Thymus (tissue), 11 donors: ENCODE measurements around the gene CD27. TPM values are rescaled to one million over a fixed set of nuclear protein-coding genes. Genes with fewer than 3 reads are reported as not detected.

Experiments
- DNase-seq, 9 donors: peaks; one replicate each; pipeline ENCODE4 v3.0.0-alpha.2; 2013; ENCODE audit warnings: low spot score in 9 of 9, low read depth in 6 of 9, missing footprints in 1 of 9
- H3K27ac ChIP-seq, 2 donors: one replicate each; pipeline ENCODE4 v1.5.1; 2013; ENCODE audit warnings: control low read depth in 1 of 2, low read depth in 1 of 2, low read length in 1 of 2, mild to moderate bottlenecking in 1 of 2, moderate library complexity in 1 of 2
- H3K27me3 ChIP-seq, 2 donors: one replicate each; pipeline ENCODE4 v1.5.1; 2013; ENCODE audit warnings: low read length in 1 of 2; ENCODE audit not compliant: control insufficient read depth in 2 of 2, insufficient read depth in 1 of 2
- H3K36me3 ChIP-seq, 2 donors: one replicate each; pipeline ENCODE4 v1.5.1; 2013; ENCODE audit warnings: low read length in 1 of 2, mild to moderate bottlenecking in 1 of 2, moderate library complexity in 1 of 2; ENCODE audit not compliant: control insufficient read depth in 2 of 2, insufficient read depth in 2 of 2
- H3K4me1 ChIP-seq, 2 donors: one replicate each; pipeline ENCODE4 v1.5.1; 2013; ENCODE audit warnings: low read length in 2 of 2; ENCODE audit not compliant: control insufficient read depth in 2 of 2, insufficient read depth in 2 of 2
- H3K4me3 ChIP-seq, 2 donors: one replicate each; pipeline ENCODE4 v1.5.1; 2013; ENCODE audit warnings: low read length in 2 of 2, control low read depth in 1 of 2, mild to moderate bottlenecking in 1 of 2
- H3K9me3 ChIP-seq, 2 donors: one replicate each; pipeline ENCODE4 v1.5.1; 2013; ENCODE audit warnings: low read length in 1 of 2, mild to moderate bottlenecking in 1 of 2; ENCODE audit not compliant: control insufficient read depth in 2 of 2, insufficient read depth in 1 of 2
- WGBS: extraction: QIAGEN DNeasy Blood & Tissue Kit; methylation state at CpG from one replicate; pipeline ENCODE4 v1.1.7; 2013; 5-methylcytosine and 5-hydroxymethylcytosine counted together
- polyA plus RNA-seq: library from polyadenylated mRNA; stranded (reverse); fragments of 200-250 nt; gene quantifications from one replicate; pipeline ENCODE4 v1.2.3, GENCODE V29; 2013
- total RNA-seq: library from RNA; stranded (reverse); fragments of 120-200 nt; gene quantifications from one replicate; pipeline ENCODE4 v1.2.4, GENCODE V29; 2013
- donor health status: healthy.

Gene CD27
- total and polyA plus RNA-seq, 2 donors = 42.3 to 75.4 TPM

- WGBS = 90% methylated on average over 9 of the region's 9 CpGs
Measured at GRCh38 chr12:6442836-6443235, 1.9 kb upstream of the CD27 start.

GRCh38 chr12:6443361-6443983, 1.3 kb upstream of the CD27 start:
- WGBS = 34% methylated on average over 9 of the region's 9 CpGs
- Histone ChIP-seq H3K36me3 (peaks cover 0 to 19% of the 10 kb centered on the region in 2 donors), H3K27ac (peak overlapping the region; percentile 85 to 88), H3K4me3 (no peak overlapping the region), H3K4me1 (peaks cover 37 to 74% of the 10 kb centered on the region in 2 donors), H3K27me3 (no peaks in the 10 kb centered on the region), H3K9me3 (no peaks in the 10 kb centered on the region)
- peak in 1 of 9 donors; percentile 65 for DNase-seq

More at GRCh38 chr12:6442836-6443235, 1.9 kb upstream of the CD27 start:
- Histone ChIP-seq H3K27ac (peak overlapping the region; percentile 85 to 88), H3K9me3 (no peaks in the 10 kb centered on the region), H3K4me3 (no peak overlapping the region), H3K36me3 (peaks cover 0 to 15% of the 10 kb centered on the region in 2 donors), H3K27me3 (no peaks in the 10 kb centered on the region), H3K4me1 (peaks cover 37 to 70% of the 10 kb centered on the region in 2 donors)
- DNase-seq = no peak

- WGBS = 86% methylated on average over 4 of the region's 4 CpGs
- Histone ChIP-seq H3K27me3 (no peaks in the 10 kb centered on the region), H3K4me3 (no peak overlapping the region), H3K27ac (peak overlapping the region; percentile 85 to 88), H3K36me3 (peaks cover 0 to 19% of the 10 kb centered on the region in 2 donors), H3K9me3 (no peaks in the 10 kb centered on the region), H3K4me1 (peaks cover 37 to 74% of the 10 kb centered on the region in 2 donors)
- DNase-seq = no peak
Measured at GRCh38 chr12:6444031-6444430, 724 bp upstream of the CD27 start.

- Histone ChIP-seq H3K27me3 (no peaks in the 10 kb centered on the region), H3K4me1 (peaks cover 28 to 74% of the 10 kb centered on the region in 2 donors), H3K36me3 (peaks cover 15 to 45% of the 10 kb centered on the region in 2 donors), H3K9me3 (peaks cover 0 to 7% of the 10 kb centered on the region in 2 donors), H3K4me3 (peak overlapping the region; percentile 70 to 99), H3K27ac (peak overlapping the region; percentile 38 to 100)
- no peak for DNase-seq
- 93% methylated on average over 16 of the region's 16 CpGs for WGBS
Measured at GRCh38 chr12:6450091-6450868, 5.5 kb downstream of the CD27 start.

- no peaks in the 10 kb centered on the region for H3K27me3 ChIP-seq
- peaks cover 15 to 43% of the 10 kb centered on the region in 2 donors for H3K36me3 ChIP-seq
- whole genome bisulfite sequencing = 27% methylated on average over 11 of the region's 11 CpGs
- no peak for DNase-seq
- peaks cover 27 to 69% of the 10 kb centered on the region in 2 donors for H3K4me1 ChIP-seq
- peaks cover 0 to 7% of the 10 kb centered on the region in 2 donors for H3K9me3 ChIP-seq
- H3K27ac ChIP-seq = peak overlapping the region; percentile 96 to 100
- H3K4me3 ChIP-seq = peak overlapping the region; percentile 70 to 99
Measured at GRCh38 chr12:6450869-6451347, 6.2 kb downstream of the CD27 start.

- H3K4me1 ChIP-seq = peaks cover 23 to 63% of the 10 kb centered on the region in 2 donors
- peak within 1 kb of the TSS; percentile 96 to 100 for H3K27ac ChIP-seq
- peak within 1 kb of the TSS; percentile 70 to 99 for H3K4me3 ChIP-seq
- H3K9me3 ChIP-seq = peaks cover 0 to 7% of the 10 kb centered on the region in 2 donors
- H3K27me3 ChIP-seq = no peaks in the 10 kb centered on the region
- DNase-seq = peak in 6 of 9 donors; percentile 72 to 95 (median 84)
- under 1% methylated on average over 27 of the region's 27 CpGs for WGBS
- H3K36me3 ChIP-seq = peaks cover 15 to 46% of the 10 kb centered on the region in 2 donors
Measured at GRCh38 chr12:6451348-6452244, 6.8 kb downstream of the CD27 start, which contains the start of gene TAPBPL. Gene TAPBPL, plus strand, starts transcription at chr12:6452042. Its CDS starts 207 bp downstream, at chr12:6452249.

- Histone ChIP-seq H3K4me1 (peaks cover 25 to 61% of the 10 kb centered on the region in 2 donors), H3K27ac (peak overlapping the region; percentile 96 to 100), H3K27me3 (no peaks in the 10 kb centered on the region), H3K9me3 (peaks cover 0 to 7% of the 10 kb centered on the region in 2 donors), H3K36me3 (peaks cover 21 to 46% of the 10 kb centered on the region in 2 donors), H3K4me3 (peak overlapping the region; percentile 70 to 99)
- WGBS = 11% methylated on average over 9 of the region's 9 CpGs
- DNase-seq = peak in 1 of 9 donors; percentile 55
Measured at GRCh38 chr12:6452245-6452943, 7.6 kb downstream of the CD27 start.
